Natural killer cell (primary cell): Measurements from ENCODE around the gene NRF1. TPM values are rescaled to one million over a fixed set of nuclear protein-coding genes. Genes with fewer than 3 reads are reported as not detected.

Source experiments
- ATAC-seq, 3 donors: fragments of 150-1000 bp in 2 of 3; fragments of 200-7000 bp in 1 of 3; cut with Tn5 transposase; 1 replicate in 1 of 3; 2 replicates in 2 of 3; pipeline ENCODE4 v1.10.0; 2021; ENCODE audit warnings: mild to moderate bottlenecking in 2 of 3, moderate library complexity in 2 of 3
- DNase-seq, 2 donors: peaks; one replicate each; pipeline versions ENCODE4 v3.0.0 to v3.0.0-alpha.2; 2013 to 2021; ENCODE audit warnings: mixed read lengths in 1 of 2
- H3K27ac ChIP-seq: one replicate; pipeline ENCODE4 v1.5.1; 2013; ENCODE audit warnings: mild to moderate bottlenecking, low read length
- H3K27me3 ChIP-seq: one replicate; pipeline ENCODE4 v1.6.1; 2013; ENCODE audit warnings: low read length; ENCODE audit not compliant: control insufficient read depth, insufficient read depth
- H3K36me3 ChIP-seq: one replicate; pipeline ENCODE4 v1.6.1; 2013; ENCODE audit warnings: low read length; ENCODE audit not compliant: control insufficient read depth, insufficient read depth
- H3K4me1 ChIP-seq: one replicate; pipeline ENCODE4 v1.6.1; 2013; ENCODE audit warnings: low read length; ENCODE audit not compliant: control insufficient read depth, insufficient read depth
- H3K4me3 ChIP-seq: one replicate; pipeline ENCODE4 v1.5.1; 2013; ENCODE audit warnings: low read length
- H3K9me3 ChIP-seq: one replicate; pipeline ENCODE4 v1.6.1; 2013; ENCODE audit warnings: low read length; ENCODE audit not compliant: control insufficient read depth, insufficient read depth
- H3K27ac Mint-ChIP-seq, 2 donors: one replicate each; pipeline ENCODE4 v1.8.0; 2022; ENCODE audit warnings: mild to moderate bottlenecking in 2 of 2, mixed read lengths in 2 of 2, moderate library complexity in 1 of 2
- H3K27me3 Mint-ChIP-seq, 2 donors: one replicate each; pipeline ENCODE4 v1.8.0; 2022; ENCODE audit warnings: low read depth in 2 of 2, mixed read lengths in 2 of 2
- H3K36me3 Mint-ChIP-seq: one replicate; pipeline ENCODE4 v1.8.0; 2022; ENCODE audit warnings: mixed read lengths
- H3K4me1 Mint-ChIP-seq, 2 donors: one replicate each; pipeline ENCODE4 v1.8.0; 2022; ENCODE audit warnings: mixed read lengths in 2 of 2
- H3K4me3 Mint-ChIP-seq: one replicate; pipeline ENCODE4 v1.8.0; 2022; ENCODE audit warnings: mild to moderate bottlenecking, moderate library complexity, mixed read lengths
- H3K9me3 Mint-ChIP-seq, 2 donors: one replicate each; pipeline ENCODE4 v1.8.0; 2022; ENCODE audit warnings: mixed read lengths in 2 of 2
- WGBS: methylation state at CpG from one replicate; pipeline ENCODE4 v1.1.7; 2013; ENCODE audit warnings: missing lambda C conversion rate; ENCODE audit not compliant: insufficient coverage; 5-methylcytosine and 5-hydroxymethylcytosine counted together
- intact Hi-C: fragments of 100-400 bp; cut with micrococcal nuclease; formaldehyde crosslinking; loops from one replicate; pipeline ENCODE4 v1.14.2; 2022
- total RNA-seq, 4 donors: library from RNA; stranded (reverse); fragments of 120-200 nt in 1 of 4; gene quantifications; one replicate each; pipeline versions ENCODE4 v1.2.3 to v1.2.4, GENCODE V29; 2013 to 2022
- TF ChIP-seq, protein P1 (sequence below): fragments of 200-600 bp; IDR thresholded peaks from one replicate; pipeline ENCODE4 v1.8.0; 2022; ENCODE audit warnings: antibody characterized with exemption

NRF1 gene
- total RNA-seq, 3 donors from 2014 or later (not counting 1 experiment from before 2014, with no cell fraction given), result 39.8 to 43.5 (median 40.1) TPM

DNA sequence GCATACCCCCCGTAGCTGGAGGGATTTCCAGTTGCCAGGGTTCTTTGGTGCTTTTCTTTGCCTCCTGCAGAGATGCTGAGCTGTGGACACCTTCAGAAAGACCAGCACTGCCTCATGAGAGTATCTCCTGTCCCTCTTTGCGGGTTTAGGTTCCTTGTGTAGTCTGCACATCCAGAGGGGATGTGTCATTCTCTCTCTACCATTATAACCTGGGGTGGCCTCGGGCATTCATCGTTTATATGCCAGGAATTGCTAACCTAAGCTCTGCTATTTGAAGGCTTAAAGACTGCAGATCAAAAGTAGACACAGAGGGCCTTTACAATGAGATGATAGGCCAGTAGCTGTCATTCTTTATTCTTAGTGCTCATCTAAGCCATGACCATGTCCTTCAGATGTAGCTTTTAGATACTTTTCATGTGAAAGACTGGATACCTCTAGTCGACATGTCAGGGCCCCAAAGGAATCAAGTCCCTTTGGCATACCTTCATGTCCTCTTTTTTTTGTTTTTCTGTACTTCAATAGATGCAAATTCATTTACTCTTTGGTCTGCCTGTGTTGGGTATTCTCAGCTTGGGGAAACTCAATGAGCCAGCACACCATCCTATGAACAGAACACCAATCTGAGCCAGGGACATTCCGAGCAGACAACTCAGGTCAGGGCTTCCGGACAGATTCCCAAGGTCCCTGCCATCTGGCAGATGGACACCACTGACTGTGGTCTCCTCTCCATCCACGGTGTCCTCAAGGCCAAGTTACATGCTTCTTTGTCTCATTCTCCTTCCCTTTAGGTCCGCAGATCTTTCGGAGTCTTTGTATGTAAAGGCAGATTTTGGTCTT is 129.3 kb downstream of the NRF1 start:
- no peak for DNase-seq
- H3K9me3 ChIP-seq, result no peaks in the 10 kb centered on the region
- TF ChIP-seq, protein P1, sequence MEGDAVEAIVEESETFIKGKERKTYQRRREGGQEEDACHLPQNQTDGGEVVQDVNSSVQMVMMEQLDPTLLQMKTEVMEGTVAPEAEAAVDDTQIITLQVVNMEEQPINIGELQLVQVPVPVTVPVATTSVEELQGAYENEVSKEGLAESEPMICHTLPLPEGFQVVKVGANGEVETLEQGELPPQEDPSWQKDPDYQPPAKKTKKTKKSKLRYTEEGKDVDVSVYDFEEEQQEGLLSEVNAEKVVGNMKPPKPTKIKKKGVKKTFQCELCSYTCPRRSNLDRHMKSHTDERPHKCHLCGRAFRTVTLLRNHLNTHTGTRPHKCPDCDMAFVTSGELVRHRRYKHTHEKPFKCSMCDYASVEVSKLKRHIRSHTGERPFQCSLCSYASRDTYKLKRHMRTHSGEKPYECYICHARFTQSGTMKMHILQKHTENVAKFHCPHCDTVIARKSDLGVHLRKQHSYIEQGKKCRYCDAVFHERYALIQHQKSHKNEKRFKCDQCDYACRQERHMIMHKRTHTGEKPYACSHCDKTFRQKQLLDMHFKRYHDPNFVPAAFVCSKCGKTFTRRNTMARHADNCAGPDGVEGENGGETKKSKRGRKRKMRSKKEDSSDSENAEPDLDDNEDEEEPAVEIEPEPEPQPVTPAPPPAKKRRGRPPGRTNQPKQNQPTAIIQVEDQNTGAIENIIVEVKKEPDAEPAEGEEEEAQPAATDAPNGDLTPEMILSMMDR, result no peak
- intact Hi-C loops, result no loop called here
- no peak overlapping the region for H3K27ac ChIP-seq
- no peak overlapping the region for H3K27ac Mint-ChIP-seq
- no peaks in the 10 kb centered on the region for H3K36me3 Mint-ChIP-seq
- no peak overlapping the region for H3K4me3 ChIP-seq
- H3K9me3 Mint-ChIP-seq, result no peaks in the 10 kb centered on the region
- no peak overlapping the region for H3K4me3 Mint-ChIP-seq
- no peaks in the 10 kb centered on the region for H3K27me3 ChIP-seq
- no peaks in the 10 kb centered on the region for H3K4me1 ChIP-seq
- no peak for ATAC-seq
- WGBS, result 92% methylated on average over 8 of the region's 10 CpGs
- no peaks in the 10 kb centered on the region for H3K4me1 Mint-ChIP-seq
- H3K27me3 Mint-ChIP-seq, result no peaks in the 10 kb centered on the region
- peaks cover 20% of the 10 kb centered on the region for H3K36me3 ChIP-seq

GRCh38 chr7:129741743-129742213 is 130.3 kb downstream of the NRF1 start:
- WGBS, result 76% methylated on average over 2 of the region's 2 CpGs
- TF ChIP-seq, protein P1, result no peak
- H3K36me3 ChIP-seq, result peaks cover 24% of the 10 kb centered on the region

GRCh38 chr7:129742256-129742655 is 130.7 kb downstream of the NRF1 start:
- no peak overlapping the region for H3K27ac Mint-ChIP-seq
- no peak for ATAC-seq

More at GRCh38 chr7:129741743-129742213, 130.3 kb downstream of the NRF1 start:
- Histone ChIP-seq H3K27me3 (no peaks in the 10 kb centered on the region), H3K4me3 (no peak overlapping the region), H3K27ac (no peak overlapping the region), H3K9me3 (no peaks in the 10 kb centered on the region), H3K4me1 (no peaks in the 10 kb centered on the region)
- no peak overlapping the region for H3K4me3 Mint-ChIP-seq
- DNase-seq, result no peak
- no peaks in the 10 kb centered on the region for H3K9me3 Mint-ChIP-seq
- intact Hi-C loops, result no loop called here
- H3K27me3 Mint-ChIP-seq, result no peaks in the 10 kb centered on the region
- H3K27ac Mint-ChIP-seq, result no peak overlapping the region
- H3K36me3 Mint-ChIP-seq, result no peaks in the 10 kb centered on the region
- ATAC-seq, result no peak
- no peaks in the 10 kb centered on the region for H3K4me1 Mint-ChIP-seq

More at GRCh38 chr7:129742256-129742655, 130.7 kb downstream of the NRF1 start:
- DNase-seq, result no peak
- no peak overlapping the region for H3K27ac ChIP-seq
- no peaks in the 10 kb centered on the region for H3K4me1 ChIP-seq
- H3K27me3 ChIP-seq, result no peaks in the 10 kb centered on the region
- intact Hi-C loops, result no loop called here
- H3K4me3 Mint-ChIP-seq, result no peak overlapping the region
- no peaks in the 10 kb centered on the region for H3K9me3 ChIP-seq
- no peaks in the 10 kb centered on the region for H3K27me3 Mint-ChIP-seq
- no peaks in the 10 kb centered on the region for H3K4me1 Mint-ChIP-seq
- TF ChIP-seq, protein P1, result no peak
- no peak overlapping the region for H3K4me3 ChIP-seq
- H3K36me3 Mint-ChIP-seq, result no peaks in the 10 kb centered on the region
- H3K36me3 ChIP-seq, result peaks cover 22% of the 10 kb centered on the region
- 92% methylated on average over 5 of the region's 5 CpGs for WGBS
- no peaks in the 10 kb centered on the region for H3K9me3 Mint-ChIP-seq
